Measurements from ENCODE around the gene INO80.

The INO80 gene

GRCh38 chr15:41043276-41043951 lies 72.7 kb downstream of the INO80 start:
- Mint-ChIP-seq H3K27me3 (no peaks in the 10 kb centered on the region), H3K9me3 (ENCODE audit: low read depth) (no peaks in the 10 kb centered on the region), H3K27ac (no peak overlapping the region), H3K4me3 (no peak overlapping the region), H3K36me3 (peaks cover 2% of the 10 kb centered on the region), H3K4me1 (ENCODE audit: low read depth) (no peaks in the 10 kb centered on the region)

- Mint-ChIP-seq H3K9me3 (ENCODE audit: low read depth) (no peaks in the 10 kb centered on the region), H3K27me3 (no peaks in the 10 kb centered on the region), H3K4me1 (ENCODE audit: low read depth) (no peaks in the 10 kb centered on the region), H3K4me3 (no peak overlapping the region), H3K36me3 (peaks cover 2% of the 10 kb centered on the region), H3K27ac (no peak overlapping the region)
These were observed 73.2 kb downstream of the INO80 start for GRCh38 chr15:41042851-41043250.

- no peaks in the 10 kb centered on the region for H3K9me3 Mint-ChIP-seq (ENCODE audit: low read depth)
- H3K27me3 Mint-ChIP-seq, result no peaks in the 10 kb centered on the region
- no peaks in the 10 kb centered on the region for H3K4me1 Mint-ChIP-seq (ENCODE audit: low read depth)
- no peak overlapping the region for H3K4me3 Mint-ChIP-seq
- no peak overlapping the region for H3K27ac Mint-ChIP-seq
- H3K36me3 Mint-ChIP-seq, result no peaks in the 10 kb centered on the region
These were observed 77.0 kb downstream of the INO80 start for GRCh38 chr15:41039121-41039520.

GRCh38 chr15:41032079-41032328 lies 84.1 kb downstream of the INO80 start:
- Mint-ChIP-seq H3K27ac (no peak overlapping the region), H3K4me1 (ENCODE audit: low read depth) (peaks cover 6% of the 10 kb centered on the region), H3K4me3 (no peak overlapping the region), H3K9me3 (ENCODE audit: low read depth) (no peaks in the 10 kb centered on the region), H3K36me3 (peaks cover 2% of the 10 kb centered on the region), H3K27me3 (no peaks in the 10 kb centered on the region)

- peaks cover 6% of the 10 kb centered on the region for H3K4me1 Mint-ChIP-seq (ENCODE audit: low read depth)
- H3K9me3 Mint-ChIP-seq (ENCODE audit: low read depth), result no peaks in the 10 kb centered on the region
- H3K27ac Mint-ChIP-seq, result no peak overlapping the region
- H3K36me3 Mint-ChIP-seq, result peaks cover 2% of the 10 kb centered on the region
- H3K27me3 Mint-ChIP-seq, result no peaks in the 10 kb centered on the region
- no peak overlapping the region for H3K4me3 Mint-ChIP-seq
These were observed 84.6 kb downstream of the INO80 start for GRCh38 chr15:41031232-41032078.

- Mint-ChIP-seq H3K9me3 (ENCODE audit: low read depth) (no peaks in the 10 kb centered on the region), H3K36me3 (peaks cover 4% of the 10 kb centered on the region), H3K27me3 (no peaks in the 10 kb centered on the region), H3K4me1 (ENCODE audit: low read depth) (peaks cover 6% of the 10 kb centered on the region), H3K27ac (no peak overlapping the region), H3K4me3 (no peak overlapping the region)
These were observed 87.2 kb downstream of the INO80 start for GRCh38 chr15:41028853-41029252.

GRCh38 chr15:41025393-41025792 lies 90.7 kb downstream of the INO80 start:
- Mint-ChIP-seq H3K27me3 (no peaks in the 10 kb centered on the region), H3K36me3 (peaks cover 9% of the 10 kb centered on the region), H3K4me1 (ENCODE audit: low read depth) (no peaks in the 10 kb centered on the region), H3K4me3 (no peak overlapping the region), H3K9me3 (ENCODE audit: low read depth) (no peaks in the 10 kb centered on the region), H3K27ac (no peak overlapping the region)

- H3K4me3 Mint-ChIP-seq, result no peak overlapping the region
- no peaks in the 10 kb centered on the region for H3K4me1 Mint-ChIP-seq (ENCODE audit: low read depth)
- H3K27me3 Mint-ChIP-seq, result no peaks in the 10 kb centered on the region
- no peak overlapping the region for H3K27ac Mint-ChIP-seq
- peaks cover 10% of the 10 kb centered on the region for H3K36me3 Mint-ChIP-seq
- no peaks in the 10 kb centered on the region for H3K9me3 Mint-ChIP-seq (ENCODE audit: low read depth)
These were observed 91.2 kb downstream of the INO80 start for GRCh38 chr15:41024885-41025284.

GRCh38 chr15:41024131-41024530 lies 91.9 kb downstream of the INO80 start:
- Mint-ChIP-seq H3K36me3 (peaks cover 10% of the 10 kb centered on the region), H3K27me3 (no peaks in the 10 kb centered on the region)

GRCh38 chr15:41022487-41023090 lies 93.5 kb downstream of the INO80 start:
- H3K27me3 Mint-ChIP-seq, result no peaks in the 10 kb centered on the region
- H3K36me3 Mint-ChIP-seq, result peaks cover 10% of the 10 kb centered on the region
- H3K4me1 Mint-ChIP-seq (ENCODE audit: low read depth), result peaks cover 2% of the 10 kb centered on the region
- no peak overlapping the region for H3K27ac Mint-ChIP-seq
- no peak overlapping the region for H3K4me3 Mint-ChIP-seq
- H3K9me3 Mint-ChIP-seq (ENCODE audit: low read depth), result no peaks in the 10 kb centered on the region

More at GRCh38 chr15:41024131-41024530, 91.9 kb downstream of the INO80 start:
- no peaks in the 10 kb centered on the region for H3K9me3 Mint-ChIP-seq (ENCODE audit: low read depth)
- no peak overlapping the region for H3K4me3 Mint-ChIP-seq
- H3K27ac Mint-ChIP-seq, result no peak overlapping the region
- H3K4me1 Mint-ChIP-seq (ENCODE audit: low read depth), result no peaks in the 10 kb centered on the region

GRCh38 chr15:41020829-41021228 lies 95.3 kb downstream of the INO80 start:
- H3K4me3 Mint-ChIP-seq, result no peak overlapping the region
- H3K36me3 Mint-ChIP-seq, result peaks cover 7% of the 10 kb centered on the region
- no peak overlapping the region for H3K27ac Mint-ChIP-seq
- no peaks in the 10 kb centered on the region for H3K9me3 Mint-ChIP-seq (ENCODE audit: low read depth)
- H3K4me1 Mint-ChIP-seq (ENCODE audit: low read depth), result peaks cover 5% of the 10 kb centered on the region
- H3K27me3 Mint-ChIP-seq, result no peaks in the 10 kb centered on the region

- Mint-ChIP-seq H3K4me1 (ENCODE audit: low read depth) (peaks cover 5% of the 10 kb centered on the region), H3K27me3 (no peaks in the 10 kb centered on the region), H3K36me3 (peaks cover 7% of the 10 kb centered on the region), H3K27ac (no peak overlapping the region), H3K9me3 (ENCODE audit: low read depth) (no peaks in the 10 kb centered on the region), H3K4me3 (no peak overlapping the region)
These were observed 95.8 kb downstream of the INO80 start for GRCh38 chr15:41020311-41020710.

- H3K27me3 Mint-ChIP-seq, result no peaks in the 10 kb centered on the region
- peaks cover 5% of the 10 kb centered on the region for H3K4me1 Mint-ChIP-seq (ENCODE audit: low read depth)
- no peaks in the 10 kb centered on the region for H3K9me3 Mint-ChIP-seq (ENCODE audit: low read depth)
- peaks cover 9% of the 10 kb centered on the region for H3K36me3 Mint-ChIP-seq
- H3K4me3 Mint-ChIP-seq, result no peak overlapping the region
- H3K27ac Mint-ChIP-seq, result no peak overlapping the region
These were observed 96.9 kb downstream of the INO80 start for GRCh38 chr15:41019174-41019573.

GRCh38 chr15:41018534-41018933 lies 97.5 kb downstream of the INO80 start:
- peaks cover 5% of the 10 kb centered on the region for H3K4me1 Mint-ChIP-seq (ENCODE audit: low read depth)
- peaks cover 11% of the 10 kb centered on the region for H3K36me3 Mint-ChIP-seq
- no peaks in the 10 kb centered on the region for H3K9me3 Mint-ChIP-seq (ENCODE audit: low read depth)
- H3K27me3 Mint-ChIP-seq, result no peaks in the 10 kb centered on the region
- H3K27ac Mint-ChIP-seq, result no peak overlapping the region
- no peak overlapping the region for H3K4me3 Mint-ChIP-seq

GRCh38 chr15:41017066-41017735 lies 98.9 kb downstream of the INO80 start:
- H3K27ac Mint-ChIP-seq, result no peak overlapping the region
- H3K4me3 Mint-ChIP-seq, result no peak overlapping the region
- H3K4me1 Mint-ChIP-seq (ENCODE audit: low read depth), result peaks cover 7% of the 10 kb centered on the region
- peaks cover 11% of the 10 kb centered on the region for H3K36me3 Mint-ChIP-seq
- no peaks in the 10 kb centered on the region for H3K27me3 Mint-ChIP-seq
- H3K9me3 Mint-ChIP-seq (ENCODE audit: low read depth), result no peaks in the 10 kb centered on the region
